ENCODE data around the gene CUEDC2.

- TF ChIP-seq CTCF (conservative IDR thresholded peaks at IDR 0.05 in 1 of 2, IDR thresholded peaks at IDR 0.05 in 1 of 2; ENCODE audit: low read depth in 1 of 2, low read length in 2 of 2) (no peak), EZH2 (IDR thresholded peaks at IDR 0.05; ENCODE audit: low read length, missing control alignments) (no peak)
Observed at GRCh38 chr10:102468683-102469082, 36.3 kb upstream of the CUEDC2 start.

Data from fibroblast of lung (primary cell).